NCI-H2171 treated with DMSO at 0.1 percent for 48 hours (cell line): ENCODE measurements around the gene STX3.
A peak's percentile ranks its signal among the peaks of the same experiment; 100 is the strongest.
"Not testable (repeated sequence)": the region's sequence is repeated elsewhere in the genome, so short reads cannot be mapped to it uniquely, and the experiment has no call there.

Experiments used
- DNase-seq: peaks from one replicate; lab custom pipeline; 2025; lab: John Stamatoyannopoulos, UW

STX3 gene

DNA sequence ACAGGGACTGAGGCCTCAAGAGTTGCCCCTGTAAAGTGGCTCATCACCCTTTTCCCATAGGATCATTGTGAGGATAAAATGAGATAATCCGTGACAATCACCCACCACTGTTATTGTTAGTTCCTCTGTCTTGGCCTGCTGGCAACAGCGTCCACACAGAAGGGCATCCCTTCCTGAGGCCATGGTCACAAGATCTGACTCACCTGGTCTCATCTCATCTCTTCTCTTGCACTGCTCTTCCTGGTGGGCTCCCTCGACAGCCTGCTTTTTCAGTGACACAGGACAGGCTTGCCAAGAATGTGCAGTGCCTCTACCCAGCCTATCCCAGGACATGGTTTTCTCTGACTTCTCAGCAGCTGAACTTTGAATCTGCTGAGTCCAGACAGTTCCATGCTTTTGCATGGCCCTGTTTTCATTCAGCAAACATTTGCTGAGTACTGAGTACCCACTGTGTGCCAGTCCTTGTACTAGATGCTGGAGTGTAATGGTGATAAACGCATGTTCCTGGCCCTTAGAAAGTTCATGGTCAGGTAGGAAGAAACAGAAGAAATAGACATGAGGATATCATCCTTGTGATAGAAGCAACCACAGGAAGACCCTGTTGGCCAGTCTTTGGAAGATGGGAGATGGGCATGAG, 3.3 kb downstream of the STX3 start:
- DNase-seq: no peak

DNA sequence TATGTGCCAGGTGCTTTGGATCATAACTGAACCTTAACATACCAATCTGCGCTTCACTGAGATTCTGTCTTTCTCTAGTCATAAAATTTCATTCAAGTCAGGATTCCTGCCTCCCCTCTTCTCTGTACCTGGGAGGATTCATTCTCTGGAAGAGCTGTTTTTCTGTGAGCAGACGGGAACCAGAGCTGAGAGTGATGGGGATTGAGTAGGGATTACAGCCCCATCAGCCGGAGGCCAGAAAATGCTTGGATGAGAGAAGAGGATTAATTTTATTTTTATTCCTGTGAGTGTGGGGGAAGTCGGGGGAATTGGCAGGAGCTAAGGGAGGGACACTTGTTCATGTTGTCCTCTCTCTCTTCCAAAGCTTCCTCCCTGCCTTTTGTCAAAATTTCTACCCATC, 4.7 kb downstream of the STX3 start:
- DNase-seq: no peak

DNA sequence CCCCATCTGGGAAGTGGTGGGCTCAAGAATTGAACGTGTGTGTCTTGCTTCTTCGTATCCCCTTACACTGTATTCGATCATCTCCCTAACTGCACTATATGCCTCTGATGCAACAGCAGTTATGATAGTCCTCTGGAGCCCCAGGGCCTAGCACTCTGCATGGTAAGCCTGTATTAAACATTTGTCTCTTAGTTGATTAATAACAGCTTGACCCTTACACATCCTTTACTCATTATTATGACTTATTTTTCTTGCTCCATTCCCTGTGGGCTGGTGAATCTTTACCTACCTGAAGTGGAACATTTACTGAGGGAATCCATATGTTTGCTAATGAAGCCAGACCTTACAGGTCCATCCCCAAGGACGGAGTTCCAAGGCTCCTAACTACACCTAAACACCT, 5.6 kb downstream of the STX3 start:
- DNase-seq: no peak

DNA sequence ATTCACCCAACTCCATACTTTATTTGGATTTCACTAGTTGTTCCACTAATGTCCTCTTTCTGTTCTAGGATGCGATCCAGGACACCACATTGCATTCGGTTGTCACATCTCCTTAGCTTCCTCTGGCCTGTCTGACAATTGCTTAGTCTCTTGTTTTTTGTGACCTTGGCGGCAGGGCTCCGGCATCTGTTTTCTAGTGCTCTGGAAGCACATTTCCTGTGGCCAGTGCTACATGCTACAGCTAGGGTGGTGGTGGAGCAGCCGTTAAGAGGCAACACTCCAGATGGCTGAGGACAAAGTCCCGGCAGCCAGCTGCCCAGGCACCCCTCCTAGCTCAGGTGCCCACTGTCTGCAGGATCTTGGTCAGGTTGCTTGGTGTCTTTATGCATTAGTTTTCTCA, 6.8 kb downstream of the STX3 start:
- DNase-seq: no peak

DNA sequence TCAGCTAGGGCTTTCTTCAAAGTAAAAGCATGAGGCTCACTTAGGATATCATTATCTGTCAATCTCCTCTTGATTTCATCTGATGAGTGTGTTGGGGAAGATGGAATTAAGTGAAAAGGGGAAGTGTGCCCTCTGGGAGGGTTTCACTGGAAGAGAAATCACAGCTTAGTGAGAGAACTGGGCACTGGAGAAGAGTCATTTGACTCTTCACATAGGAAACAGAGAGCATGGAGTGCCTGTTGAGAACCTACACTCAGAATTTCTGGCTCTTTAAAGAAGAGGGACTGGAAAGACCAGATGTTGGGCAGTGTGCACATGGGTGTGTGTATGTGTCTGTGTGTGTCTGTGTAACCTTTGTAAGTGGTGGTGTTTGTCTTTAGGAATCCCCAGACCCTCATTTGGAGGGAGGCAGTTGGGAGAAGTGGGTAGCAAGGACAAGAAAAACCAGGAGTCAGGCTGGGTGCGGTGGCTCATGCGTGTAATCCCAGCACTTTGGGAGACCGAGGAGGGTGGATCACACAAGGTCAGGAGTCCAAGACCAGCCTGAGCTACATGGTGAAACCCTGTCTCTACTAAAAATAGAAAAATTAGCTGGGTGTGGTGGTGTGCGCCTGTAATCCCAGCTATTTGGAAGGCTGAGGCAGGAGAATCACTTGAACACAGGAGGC, 10.0 kb downstream of the STX3 start:
- no peak for DNase-seq

DNA sequence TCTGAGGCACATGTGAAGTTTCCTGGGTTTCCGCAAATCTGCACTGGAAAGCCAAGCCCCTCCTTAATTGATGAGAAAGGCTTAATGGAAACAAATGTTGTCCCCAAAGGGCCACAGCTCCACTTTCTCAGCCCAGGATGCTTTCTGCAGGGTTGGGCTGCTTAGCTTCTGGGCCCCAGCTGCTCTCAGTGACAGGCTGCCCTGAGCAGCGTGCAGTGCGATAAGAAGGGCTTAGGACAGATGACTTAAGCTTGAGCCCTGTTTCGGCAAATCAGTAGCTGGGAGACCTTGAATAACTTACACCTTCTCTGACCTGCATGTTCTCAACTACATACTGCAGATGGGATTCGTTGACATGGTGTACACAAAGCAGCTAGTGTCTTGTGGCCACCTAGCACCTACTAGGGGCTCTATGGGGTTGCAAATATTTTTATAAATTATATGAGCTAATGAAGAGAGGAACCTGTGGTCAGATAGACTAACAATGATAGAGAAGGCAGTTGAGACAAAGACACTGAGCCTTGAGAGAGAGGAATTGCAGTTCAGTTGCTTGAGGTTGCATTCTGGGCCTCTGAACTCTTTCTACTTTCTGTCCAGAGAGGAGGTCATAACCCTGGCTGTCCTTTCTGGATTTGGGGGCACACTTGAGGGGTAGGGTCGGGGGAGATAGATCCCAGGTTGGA, 11.5 kb downstream of the STX3 start:
- DNase-seq: no peak

DNA sequence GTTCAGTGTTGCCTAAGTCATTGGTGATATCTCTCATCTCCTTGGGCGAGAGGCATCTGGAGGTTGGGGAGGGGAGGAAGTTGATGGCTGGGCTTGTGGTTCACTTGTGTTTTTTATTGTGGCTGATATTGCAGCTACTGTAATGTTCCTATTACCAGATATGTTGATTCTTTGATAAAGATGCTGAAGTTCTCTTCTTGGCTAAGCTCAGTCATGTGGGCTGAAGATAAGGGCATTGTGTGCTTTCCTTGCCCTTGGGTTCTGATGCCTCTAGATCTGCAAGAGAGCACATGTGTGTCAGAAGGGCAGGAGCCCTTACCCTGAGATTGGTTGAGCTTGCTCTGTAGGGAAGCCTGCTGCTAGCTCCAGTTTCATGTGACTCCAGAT, 12.0 kb downstream of the STX3 start:
- no peak for DNase-seq

DNA sequence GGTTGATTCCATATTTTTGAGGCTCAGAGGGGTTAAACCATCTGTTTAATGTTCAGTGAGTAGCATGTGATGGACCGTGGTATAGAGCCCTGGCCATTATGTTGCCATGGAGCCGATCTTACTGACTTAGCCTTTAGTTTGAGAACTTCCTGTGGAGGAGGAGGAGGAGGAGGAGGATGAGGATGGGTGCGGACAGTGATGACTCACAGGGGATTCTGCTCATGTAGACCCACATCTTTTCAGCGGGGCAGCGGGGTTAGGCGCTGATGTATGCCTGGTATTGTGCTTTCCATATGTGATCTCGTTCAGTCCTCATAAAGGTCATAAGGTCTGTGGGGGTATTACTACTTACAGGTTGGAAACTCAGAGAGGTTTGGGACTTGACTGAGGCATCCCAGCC, 13.9 kb downstream of the STX3 start:
- DNase-seq: no peak

DNA sequence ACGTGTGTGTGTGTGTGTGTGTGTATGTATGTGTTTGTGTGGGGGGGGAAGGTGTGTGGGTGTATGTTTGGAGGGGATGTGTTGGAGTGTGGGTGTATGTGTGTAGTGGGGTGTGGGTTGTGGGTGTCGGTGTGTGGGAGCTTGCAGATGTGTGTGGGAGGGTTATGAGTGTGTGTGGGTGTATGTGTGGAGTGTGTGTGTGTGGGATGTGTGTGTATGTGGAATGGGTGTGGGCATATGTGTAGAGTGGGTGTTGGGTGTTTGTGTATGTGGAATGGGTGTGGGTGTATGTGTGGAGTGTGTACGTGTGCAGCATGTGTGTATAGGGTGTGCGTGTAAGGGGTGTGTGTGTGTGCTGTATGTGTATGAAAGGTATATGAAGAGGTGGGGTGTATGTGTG, 14.7 kb downstream of the STX3 start:
- DNase-seq: no peak

DNA sequence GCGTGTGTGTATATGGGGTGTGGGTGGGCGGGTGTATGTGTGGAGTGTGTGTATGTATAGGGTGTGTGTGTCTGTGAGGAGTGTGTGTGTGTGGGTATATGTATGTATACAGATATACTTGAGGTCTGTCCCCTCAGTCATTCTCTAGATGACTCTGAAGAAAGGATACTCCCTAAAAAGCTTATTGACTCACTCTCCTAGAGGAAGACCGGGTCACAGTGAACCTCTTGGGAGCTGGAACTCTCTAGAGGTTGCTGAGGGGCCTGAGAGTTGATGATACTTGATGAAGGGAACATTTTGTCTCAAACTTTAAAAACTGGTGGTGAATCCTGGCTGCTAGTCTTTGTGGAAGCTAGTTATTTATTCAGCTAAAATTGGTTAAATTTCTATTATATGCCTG, 15.1 kb downstream of the STX3 start:
- no peak for DNase-seq

DNA sequence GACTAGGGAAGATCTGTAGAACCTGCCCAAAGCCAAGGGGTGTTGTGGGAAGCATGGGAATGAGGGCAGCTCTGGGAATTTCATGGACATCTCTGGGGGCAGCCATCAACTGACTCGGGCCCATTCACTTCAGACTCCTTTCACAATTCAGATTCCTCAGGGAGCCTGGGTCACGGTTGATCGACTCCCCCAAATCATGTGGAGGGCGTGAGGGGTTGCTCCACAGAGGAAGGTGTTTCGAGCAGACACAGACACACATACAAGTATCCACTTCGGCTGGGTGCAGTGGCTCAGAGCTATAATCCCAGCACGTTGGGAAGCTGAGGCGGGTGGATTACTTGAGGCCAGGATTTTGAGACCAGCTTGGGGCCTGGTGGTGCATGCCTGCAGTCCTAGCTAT, 15.7 kb downstream of the STX3 start:
- DNase-seq: no peak

DNA sequence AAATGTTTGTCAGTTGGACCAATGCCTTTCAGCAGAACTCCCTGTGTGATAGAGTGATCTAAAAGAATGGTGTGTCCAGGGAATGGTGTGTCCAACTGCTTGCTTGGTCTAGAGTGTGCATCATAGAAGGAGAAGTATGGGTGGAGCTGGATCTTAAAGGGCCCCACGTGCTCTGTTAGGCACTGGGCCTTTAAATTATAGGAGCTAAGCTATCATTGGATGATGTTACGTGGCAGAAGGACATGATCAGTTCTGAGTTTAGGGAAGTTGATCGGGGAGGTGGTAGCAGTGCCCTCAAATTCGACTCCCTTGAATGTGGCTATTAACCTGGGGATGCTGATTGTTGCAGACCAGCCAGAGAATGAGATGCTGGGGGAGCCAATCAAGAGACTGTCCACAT, 16.4 kb downstream of the STX3 start:
- no peak for DNase-seq

DNA sequence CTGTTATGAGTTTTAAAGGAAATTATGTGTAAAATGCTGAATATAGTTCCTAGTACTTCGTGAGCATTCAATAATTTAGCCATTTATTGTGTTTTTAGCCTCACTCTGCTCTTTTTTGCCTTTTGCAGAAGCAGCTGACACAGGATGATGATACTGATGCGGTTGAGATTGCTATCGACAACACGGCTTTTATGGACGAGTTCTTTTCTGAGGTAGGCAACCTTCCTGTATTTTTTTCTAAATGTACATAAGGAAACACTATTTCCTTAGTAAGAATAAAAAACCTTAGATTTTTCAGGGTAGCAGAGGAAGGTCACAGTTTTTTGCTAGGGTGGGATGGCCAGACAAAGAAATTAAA, 17.9 kb downstream of the STX3 start:
- DNase-seq: no peak

DNA sequence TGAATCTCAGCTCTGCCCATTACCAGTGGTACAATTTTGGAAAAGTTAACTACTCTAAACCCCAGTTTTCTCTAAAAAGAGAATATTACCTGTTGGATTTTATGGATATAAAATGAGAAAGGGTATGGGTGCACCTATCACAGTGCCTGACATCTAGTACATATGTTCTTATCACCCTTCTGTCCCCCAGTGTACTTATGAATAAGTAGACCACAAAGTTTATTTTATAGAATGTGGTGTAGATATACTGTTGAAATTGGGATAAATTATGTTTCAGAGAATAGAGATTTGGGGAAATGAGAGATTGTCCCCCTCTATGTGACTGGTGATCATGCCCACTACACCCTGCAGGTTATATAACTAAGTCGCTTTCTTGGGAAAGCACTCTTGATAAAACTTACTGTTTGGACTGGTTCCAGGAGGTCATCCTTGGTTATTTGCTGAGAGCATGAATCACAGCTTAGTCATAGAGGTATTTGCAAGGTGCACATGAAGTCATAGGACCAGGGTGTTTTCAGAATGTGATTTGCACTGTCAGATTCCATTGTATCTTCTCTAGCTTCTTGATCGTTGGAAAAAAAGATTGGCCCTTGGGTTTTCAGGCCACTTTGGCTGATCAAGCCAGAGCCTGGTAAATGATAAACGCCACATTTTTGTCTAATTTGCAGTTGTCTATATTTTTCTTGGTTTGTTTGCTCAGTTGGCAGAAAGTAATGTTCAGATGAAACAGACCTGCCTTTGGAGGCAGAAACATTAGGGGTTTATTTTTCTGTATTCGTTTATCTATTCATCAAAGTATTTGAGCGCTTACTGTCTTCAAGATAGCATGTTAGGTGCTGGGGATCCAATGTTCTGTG, 21.3 kb downstream of the STX3 start:
- DNase-seq: no peak

DNA sequence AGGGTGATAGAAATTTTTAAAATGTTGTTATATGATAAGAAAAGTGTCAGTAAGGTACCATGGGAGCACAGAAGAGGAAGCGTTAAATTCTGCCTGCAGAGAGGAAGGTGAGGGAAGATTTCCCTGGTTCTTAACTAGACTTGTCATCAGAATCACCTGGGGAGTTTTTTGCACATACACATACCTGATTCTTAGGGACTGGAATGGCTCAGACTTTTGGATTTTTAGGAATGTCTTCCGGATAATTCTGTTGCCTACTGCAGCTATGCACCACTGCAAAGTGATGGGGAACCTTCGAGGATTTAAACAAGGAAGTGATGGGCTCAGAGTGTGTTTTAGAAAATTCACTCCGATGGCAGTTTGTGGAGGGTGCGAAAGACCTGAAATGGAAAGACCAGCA, 21.9 kb downstream of the STX3 start:
- DNase-seq: no peak

DNA sequence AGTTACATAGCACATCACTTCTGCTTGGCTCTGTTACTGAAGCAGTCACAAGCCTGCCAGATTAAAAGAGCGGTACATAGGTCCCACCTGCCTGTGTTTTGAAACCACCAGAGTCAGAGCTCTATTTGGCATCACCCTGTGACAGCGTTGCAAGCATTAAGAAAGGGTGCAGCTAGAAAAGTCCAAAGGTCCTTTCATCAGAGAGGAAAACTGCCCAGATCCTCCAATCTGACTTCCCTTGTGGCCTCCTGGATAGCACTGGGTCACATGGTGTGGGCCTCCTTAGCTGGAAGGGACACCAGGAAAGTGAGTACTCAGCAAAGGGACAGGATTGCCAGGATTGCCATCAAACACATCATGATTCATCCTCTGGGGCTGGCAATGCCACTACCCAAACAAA, 22.9 kb downstream of the STX3 start:
- no peak for DNase-seq

DNA sequence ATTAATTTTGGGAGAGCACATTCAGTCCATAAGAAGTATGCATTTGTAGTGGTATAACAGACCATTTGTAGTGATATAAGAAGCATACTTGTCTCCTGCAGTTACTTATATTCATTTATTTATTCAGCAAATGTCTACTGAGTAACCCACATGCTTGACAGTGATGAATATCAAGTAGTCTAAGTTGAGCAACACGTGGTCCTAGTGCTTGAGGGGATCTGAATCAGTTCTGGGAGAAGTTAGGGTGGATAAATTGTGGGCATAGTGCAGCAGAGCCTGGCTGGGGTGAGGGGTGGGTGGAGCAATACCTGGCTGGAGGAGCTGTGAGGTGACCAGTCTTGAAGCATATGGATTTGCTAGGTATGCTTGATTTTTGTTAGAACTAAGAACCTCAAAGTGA, 24.3 kb downstream of the STX3 start:
- no peak for DNase-seq

DNA sequence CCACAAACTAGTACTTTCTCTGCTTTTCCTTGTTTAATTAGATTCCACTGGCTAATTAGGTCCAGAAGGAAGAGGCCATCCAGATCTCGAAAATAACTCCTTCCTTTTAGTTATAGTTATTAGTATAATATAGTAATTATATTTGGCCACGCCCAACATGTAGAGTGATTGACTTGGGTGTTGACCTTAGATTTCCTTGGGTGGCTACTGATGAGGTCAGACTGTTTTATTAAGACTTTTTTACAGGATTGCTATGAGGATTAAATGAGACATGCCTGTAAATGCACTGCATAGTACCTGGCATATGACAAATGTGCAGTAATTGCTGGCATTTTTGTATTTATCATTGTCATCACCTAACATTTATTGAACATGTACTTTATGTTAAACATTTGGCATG, 26.9 kb downstream of the STX3 start:
- no peak for DNase-seq

DNA sequence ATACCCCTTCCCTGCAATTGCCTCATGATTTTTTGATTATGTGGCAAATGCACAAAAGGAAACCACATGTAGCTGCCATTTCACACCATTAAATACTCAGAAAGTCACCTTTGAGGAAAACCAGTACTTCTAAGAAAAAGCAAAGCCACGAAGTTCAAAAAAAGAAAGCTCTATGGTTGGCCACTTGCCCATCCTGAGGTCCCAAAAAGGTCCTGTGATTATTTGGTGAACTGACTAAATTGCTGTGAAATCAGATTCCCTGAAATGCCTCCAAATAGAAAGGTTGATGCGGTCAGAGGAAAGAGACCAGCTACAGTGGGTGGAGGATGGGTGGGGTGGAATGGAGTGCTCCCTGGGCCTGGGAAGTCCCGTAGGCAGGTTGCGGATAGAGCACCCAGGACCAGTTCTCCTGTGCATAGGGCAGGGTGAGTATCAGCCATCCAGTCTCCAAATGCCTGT, 28.5 kb downstream of the STX3 start:
- no peak for DNase-seq

DNA sequence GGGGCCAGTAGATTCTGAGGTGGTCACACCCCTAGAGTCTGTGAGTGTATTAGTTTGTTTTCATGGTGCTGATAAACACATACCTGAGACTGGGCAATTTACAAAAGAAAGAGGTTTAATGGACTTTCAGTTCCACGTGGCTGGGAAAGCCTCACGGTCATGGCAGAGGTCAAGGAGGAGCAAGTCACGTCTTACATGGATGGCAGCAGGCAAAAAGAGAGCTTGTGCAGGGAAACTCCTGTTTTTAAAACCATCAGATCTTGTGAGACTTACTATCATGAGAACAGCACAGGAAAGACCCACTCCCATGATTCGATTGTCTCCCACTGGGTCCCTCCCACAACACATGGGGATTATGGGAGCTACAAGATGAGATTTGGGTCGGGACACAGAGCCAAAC, 29.3 kb downstream of the STX3 start:
- not testable (repeated sequence) for DNase-seq

DNA sequence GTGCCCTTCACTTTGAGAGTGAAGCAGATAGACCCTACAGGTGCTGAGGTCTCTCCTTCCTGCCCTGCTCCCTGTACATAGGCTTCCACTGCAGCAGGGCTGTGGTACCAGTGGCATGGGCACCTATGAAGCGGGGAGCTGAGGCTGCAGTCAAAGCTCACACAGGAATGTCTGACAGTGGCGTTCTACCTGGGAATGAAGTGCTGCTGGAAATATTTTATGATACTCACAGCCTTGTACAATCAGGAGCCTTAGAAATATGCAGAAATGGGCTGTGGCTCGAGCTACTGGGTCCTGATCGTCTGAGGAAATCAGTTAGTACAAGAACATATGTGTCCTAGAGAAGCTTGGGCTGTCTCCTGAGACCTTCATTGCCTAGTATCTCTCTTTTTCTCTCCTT, 30.6 kb downstream of the STX3 start:
- no peak for DNase-seq

DNA sequence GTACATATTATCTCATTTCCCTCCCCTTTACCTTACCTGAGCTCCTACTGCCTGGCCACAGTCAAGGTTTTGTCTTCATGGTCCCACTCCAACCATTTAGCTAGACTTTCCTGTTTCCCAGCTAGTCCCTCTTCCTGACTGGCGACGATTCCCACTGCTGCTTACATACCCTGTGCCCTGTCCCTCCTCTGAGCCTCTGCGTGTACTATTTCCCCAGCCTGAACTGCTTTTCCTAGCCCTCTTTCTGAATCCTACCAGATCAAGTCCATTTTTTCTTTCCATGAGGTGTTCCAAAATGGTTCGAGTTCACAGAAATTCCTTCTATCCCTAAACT, 32.0 kb downstream of the STX3 start:
- no peak for DNase-seq

DNA sequence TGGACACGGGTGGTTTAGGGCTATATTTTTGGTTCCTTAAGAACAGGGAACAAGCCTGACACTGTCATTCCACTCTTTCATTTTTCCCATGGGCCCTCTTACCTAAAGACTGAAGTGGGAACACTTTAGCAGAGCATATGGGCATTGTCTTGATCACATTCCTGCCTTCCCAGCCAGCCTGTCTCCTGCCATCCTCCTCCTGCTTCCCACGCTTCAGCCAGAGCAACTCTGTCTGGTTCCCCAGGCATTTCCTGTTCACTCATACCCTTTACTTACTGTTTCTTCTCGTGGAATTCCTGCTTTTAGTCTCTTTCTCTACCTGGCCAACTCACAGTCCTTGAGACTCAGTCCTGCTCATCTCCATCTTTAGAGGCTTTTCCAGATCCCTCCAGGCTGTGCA, 32.6 kb downstream of the STX3 start:
- DNase-seq: peak; percentile 51
